Keratinocyte (primary cell): ENCODE results near the gene CFL1.

Source experiments
- EZH2 ChIP-seq: IDR thresholded peaks from one replicate; pipeline ENCODE4 v1.6.1; 2012; ENCODE audit warnings: inconsistent platforms, mild to moderate bottlenecking, low read length, moderate library complexity
- TF ChIP-seq, protein P1 (sequence below), 3 experiments: IDR thresholded peaks in 1 of 3; conservative IDR thresholded peaks in 1 of 3; optimal IDR thresholded peaks in 1 of 3; 2 replicates in 2 of 3; 3 replicates in 1 of 3; pipeline versions ENCODE3 to v1.5.1; 2011; ENCODE audit warnings: low read length in 3 of 3, mild to moderate bottlenecking in 3 of 3, moderate library complexity in 2 of 3, control low read depth in 1 of 3, inconsistent platforms in 1 of 3; ENCODE audit not compliant: insufficient read depth in 2 of 3; ENCODE audit errors: extremely low read depth in 1 of 3

DNA sequence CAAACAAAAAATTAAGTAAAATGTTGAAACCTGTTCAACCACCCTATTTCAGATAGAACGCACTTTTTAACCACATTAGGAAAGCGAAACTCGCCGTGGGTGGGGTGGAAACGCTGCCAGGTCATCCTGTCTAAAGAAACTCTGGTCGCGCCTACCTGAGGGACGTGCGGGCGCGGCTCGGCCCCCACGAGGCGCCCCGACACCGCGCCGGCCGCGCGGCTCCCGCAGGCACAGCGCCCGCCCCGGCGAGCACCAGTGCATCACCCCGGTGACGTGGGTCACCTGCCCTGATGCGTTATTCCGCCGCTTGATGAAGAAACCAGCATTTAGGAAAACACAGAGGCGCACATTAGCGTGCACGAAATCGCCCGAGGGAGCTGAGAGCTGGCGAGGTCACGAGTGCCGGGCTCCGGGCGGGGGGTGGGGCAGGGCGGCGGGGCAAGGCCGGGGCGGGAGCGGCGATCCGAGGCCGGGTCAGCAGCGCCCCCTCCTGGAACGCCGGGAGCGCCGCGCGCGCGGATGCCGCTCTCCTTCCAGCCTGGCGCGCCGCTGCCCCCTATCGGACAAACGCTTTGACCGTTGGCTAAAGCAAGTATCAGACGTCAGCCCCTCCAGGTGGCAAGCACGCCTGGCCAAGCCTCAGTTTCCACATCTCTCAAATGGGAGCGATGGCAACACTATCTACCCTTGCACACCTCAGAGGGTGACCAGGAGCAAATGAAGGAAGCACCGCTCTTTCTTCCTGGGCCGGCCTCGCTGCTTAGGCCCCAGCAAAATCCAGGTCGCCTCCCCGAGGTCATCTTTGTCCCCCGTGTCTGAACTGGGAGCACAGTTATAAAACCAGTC, 39.9 kb downstream of the CFL1 start:
- TF ChIP-seq, protein P1, sequence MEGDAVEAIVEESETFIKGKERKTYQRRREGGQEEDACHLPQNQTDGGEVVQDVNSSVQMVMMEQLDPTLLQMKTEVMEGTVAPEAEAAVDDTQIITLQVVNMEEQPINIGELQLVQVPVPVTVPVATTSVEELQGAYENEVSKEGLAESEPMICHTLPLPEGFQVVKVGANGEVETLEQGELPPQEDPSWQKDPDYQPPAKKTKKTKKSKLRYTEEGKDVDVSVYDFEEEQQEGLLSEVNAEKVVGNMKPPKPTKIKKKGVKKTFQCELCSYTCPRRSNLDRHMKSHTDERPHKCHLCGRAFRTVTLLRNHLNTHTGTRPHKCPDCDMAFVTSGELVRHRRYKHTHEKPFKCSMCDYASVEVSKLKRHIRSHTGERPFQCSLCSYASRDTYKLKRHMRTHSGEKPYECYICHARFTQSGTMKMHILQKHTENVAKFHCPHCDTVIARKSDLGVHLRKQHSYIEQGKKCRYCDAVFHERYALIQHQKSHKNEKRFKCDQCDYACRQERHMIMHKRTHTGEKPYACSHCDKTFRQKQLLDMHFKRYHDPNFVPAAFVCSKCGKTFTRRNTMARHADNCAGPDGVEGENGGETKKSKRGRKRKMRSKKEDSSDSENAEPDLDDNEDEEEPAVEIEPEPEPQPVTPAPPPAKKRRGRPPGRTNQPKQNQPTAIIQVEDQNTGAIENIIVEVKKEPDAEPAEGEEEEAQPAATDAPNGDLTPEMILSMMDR (optimal IDR thresholded peaks at IDR 0.05 in 1 of 3, IDR thresholded peaks at IDR 0.05 in 1 of 3, conservative IDR thresholded peaks at IDR 0.05 in 1 of 3; ENCODE audit: extremely low read depth in 1 of 3, insufficient read depth in 2 of 3, low read length in 3 of 3): peak; percentile 88 to 99 (median 97)
- TF ChIP-seq EZH2: no peak
